22Rv1 (cell line): ENCODE measurements around the gene GSG1L.

Source experiments
- CTCF ChIP-seq: fragments of 450-650 bp; IDR thresholded peaks from 2 replicates; pipeline ENCODE4 v1.5.1; 2017; ENCODE audit warnings: mild to moderate bottlenecking
- ZFX ChIP-seq: fragments of 450-650 bp; IDR thresholded peaks from 2 replicates; pipeline ENCODE4 v1.6.1; 2017; ENCODE audit warnings: antibody characterized with exemption, borderline replicate concordance

GRCh38 chr16:27800817-27801216 is 262.7 kb downstream of the GSG1L start:
- TF ChIP-seq CTCF (no peak), ZFX (no peak)
